Stimulated activated CD8-positive, alpha-beta memory T cell treated with anti-CD3 and anti-CD28 coated beads, Interleukin-12 subunit alpha, Interleukin-12 subunit beta, amount 100 ng/mL, for 24 hours (primary cell): ENCODE measurements around the gene HES2.
"Not testable (repeated sequence)": the region's sequence is repeated elsewhere in the genome, so short reads cannot be mapped to it uniquely, and the experiment has no call there.

Experiments used
- DNase-seq: peaks from one replicate; pipeline ENCODE4 v3.0.0-alpha.2; 2020; ENCODE audit errors: extremely low read depth

Gene HES2, protein sequence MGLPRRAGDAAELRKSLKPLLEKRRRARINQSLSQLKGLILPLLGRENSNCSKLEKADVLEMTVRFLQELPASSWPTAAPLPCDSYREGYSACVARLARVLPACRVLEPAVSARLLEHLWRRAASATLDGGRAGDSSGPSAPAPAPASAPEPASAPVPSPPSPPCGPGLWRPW

DNA sequence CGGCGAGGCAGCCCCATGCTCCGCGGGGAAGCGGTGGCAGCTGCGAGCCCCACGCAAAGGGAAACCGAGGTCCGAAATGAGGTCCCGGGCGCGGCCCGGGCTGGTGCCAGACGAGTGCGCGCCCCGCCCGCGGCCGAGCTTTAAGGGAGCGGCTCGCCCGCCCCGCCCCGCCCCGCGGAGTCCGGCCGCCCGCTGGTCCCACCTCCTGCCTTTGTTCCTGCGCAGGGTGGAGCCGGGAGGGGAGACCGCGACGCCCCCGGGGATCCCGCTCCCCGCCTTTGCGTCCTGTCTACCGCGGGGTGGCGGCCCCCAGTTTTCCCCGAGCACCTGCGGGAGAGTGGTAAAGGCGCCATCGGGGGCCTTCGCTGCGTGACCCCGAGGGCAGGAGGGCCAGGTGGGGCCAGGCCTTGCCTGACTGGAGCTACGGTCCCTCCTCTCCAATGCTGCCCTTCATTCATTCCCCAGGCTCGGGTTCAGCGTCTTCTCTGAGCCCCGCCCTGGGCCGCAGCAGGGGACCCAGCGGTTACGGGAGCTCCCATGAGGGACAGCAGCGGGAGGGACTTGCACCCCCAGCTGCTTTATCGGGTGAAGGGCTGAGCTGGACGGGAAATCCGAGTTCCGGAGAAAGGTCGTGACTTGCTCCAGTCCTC, at the start of gene HES2:
Gene HES2, minus strand, starts transcription at position 116 of the 650 bp plus-strand sequence. Its CDS starts 99 bp downstream, at position 17.
- DNase-seq = no peak

GRCh38 chr1:6468729-6469461, 49.2 kb upstream of the HES2 start:
- DNase-seq = no peak

DNA sequence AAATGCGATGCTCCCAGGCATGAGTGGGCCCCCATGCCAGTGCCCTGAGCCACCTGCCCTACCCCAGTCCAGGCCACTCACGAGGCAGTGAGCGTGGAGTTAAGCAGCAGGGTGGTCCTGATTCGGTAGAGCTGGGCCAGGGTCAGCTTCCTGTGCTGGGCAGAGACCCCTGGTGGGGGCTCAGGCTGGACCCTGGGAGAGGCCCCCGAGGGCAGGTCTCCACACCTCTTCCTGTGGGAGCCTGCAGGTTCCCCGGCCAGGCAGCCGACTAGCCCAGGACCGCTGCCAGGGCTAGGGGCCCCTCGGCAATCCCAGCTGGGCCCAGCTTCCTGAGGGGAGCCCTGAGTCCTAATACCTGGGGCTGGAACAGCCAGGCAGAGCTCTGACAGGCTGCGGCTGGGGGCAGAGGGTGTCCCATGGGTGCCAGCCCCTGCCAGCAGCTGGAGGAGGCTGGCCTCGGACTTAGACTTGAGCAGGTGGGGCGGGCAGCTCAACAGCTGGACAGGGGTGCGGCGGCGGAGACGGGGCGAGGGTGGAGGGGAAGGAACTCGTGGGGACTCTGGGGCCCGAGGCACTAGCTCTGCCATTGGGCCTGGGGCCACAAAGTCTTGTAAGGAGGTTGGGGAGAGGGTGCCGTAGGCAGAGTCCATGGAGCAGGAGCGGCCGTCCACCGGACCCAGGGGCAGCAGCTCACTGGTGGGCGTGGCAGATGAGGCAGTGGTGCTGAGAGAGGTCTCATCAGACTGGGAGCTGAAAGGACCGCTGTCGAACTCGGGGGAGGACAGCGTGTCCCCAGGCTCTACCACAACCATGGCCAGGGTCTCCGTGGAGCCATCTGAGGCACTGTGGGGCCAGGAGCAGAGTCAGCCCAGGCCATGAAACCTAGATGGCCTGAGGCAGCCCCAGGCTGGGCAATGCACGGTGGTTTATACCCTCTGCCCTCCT, 48.3 kb upstream of the HES2 start:
- DNase-seq = no peak

- no peak for DNase-seq
These were observed 47.5 kb upstream of the HES2 start for GRCh38 chr1:6467224-6467623.

DNA sequence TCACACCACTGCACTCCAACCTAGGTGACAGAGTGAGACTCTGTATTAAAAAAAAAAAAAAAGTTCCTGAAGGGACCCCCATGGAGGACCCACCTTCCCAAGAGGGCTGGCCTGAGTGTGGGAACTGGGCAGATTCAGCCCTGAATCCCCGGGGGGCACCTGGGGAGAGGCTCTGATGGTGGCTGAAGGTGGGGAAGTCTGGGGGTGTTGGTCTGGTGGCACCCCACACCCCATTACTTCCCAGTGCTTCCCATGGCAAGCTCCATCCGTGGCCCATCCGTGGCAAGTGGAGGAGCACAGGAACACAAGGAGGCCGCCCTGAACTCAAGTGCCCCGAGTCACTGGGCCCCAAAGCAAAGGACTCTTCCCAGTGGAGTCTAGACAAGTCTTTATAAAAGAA, 47.0 kb upstream of the HES2 start:
- DNase-seq = no peak

- DNase-seq = no peak
These were observed 46.3 kb upstream of the HES2 start, which contains the start of gene TNFRSF25 for GRCh38 chr1:6466023-6466422. TNFRSF25 (minus strand) TSS chr1:6466173; CDS start chr1:6466107, 66 bp downstream.

- DNase-seq = no peak
These were observed 45.8 kb upstream of the HES2 start for GRCh38 chr1:6465461-6466005.

DNA sequence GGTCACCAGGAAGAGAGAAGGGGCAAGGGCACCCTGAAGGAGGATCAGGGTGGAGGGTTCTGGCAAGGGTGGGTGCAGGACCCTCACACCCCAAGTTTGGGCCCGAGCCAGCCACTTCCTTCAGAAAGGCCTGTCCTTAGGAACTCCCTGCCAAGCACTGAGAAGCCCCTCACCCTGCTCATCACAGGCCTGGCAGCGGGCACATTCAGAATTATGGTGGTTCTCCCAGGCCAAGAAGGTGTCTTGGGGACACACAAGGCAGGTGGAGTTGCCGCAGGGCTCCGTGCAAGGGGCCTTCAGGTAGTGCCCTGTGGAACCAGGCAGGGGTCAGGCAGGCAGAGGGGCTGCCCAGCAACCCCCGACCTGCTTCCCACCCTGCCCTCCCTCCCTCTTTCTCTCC, 45.2 kb upstream of the HES2 start:
- DNase-seq = no peak

DNA sequence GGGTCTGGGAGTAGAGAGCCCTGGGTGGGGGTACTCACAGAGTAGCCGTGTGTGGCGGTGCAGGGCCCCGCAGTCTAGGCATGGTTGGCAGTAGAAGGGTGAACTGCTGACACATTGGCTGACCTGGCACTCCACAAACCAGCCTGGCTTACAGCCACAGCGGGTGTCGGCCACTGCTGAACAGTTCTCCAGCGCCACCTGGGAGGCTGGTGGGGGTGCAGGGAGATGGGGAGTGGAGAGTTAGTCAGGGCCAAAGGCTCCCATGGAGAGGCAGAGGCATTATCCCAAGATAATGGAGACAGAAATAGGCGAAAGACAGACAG, 44.8 kb upstream of the HES2 start:
- DNase-seq = no peak

- DNase-seq = no peak
These were observed 43.3 kb upstream of the HES2 start for GRCh38 chr1:6463120-6463412.

GRCh38 chr1:6462412-6463119, 42.8 kb upstream of the HES2 start:
- no peak for DNase-seq

GRCh38 chr1:6461538-6462411, 42.1 kb upstream of the HES2 start:
- DNase-seq = no peak

DNA sequence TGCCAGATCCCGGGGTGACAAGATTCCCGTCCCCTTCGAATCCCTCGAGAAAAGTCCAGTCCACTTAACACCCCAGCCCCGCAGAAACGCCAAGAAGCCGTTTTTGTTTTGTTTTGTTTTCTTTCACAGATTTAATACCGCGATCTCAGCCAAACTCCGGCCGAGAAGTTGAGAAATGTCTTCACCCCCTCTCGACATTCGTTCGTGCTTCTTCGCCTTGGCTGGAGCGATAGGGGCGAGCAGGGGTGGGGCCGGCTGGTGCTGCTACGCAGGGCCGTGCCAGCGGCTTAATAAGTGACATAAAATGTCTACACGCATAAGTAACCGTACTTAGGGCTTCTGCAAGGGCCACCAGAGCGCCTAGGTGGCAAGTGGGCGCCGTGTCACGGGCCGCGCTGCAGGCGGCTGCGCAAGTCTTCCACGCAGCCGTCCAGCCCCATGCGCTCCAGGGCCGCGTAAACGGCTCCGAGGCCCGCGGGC, 41.4 kb upstream of the HES2 start:
- DNase-seq = no peak

- peak; percentile 60 for DNase-seq
These were observed 40.8 kb upstream of the HES2 start for GRCh38 chr1:6460301-6461050.

DNA sequence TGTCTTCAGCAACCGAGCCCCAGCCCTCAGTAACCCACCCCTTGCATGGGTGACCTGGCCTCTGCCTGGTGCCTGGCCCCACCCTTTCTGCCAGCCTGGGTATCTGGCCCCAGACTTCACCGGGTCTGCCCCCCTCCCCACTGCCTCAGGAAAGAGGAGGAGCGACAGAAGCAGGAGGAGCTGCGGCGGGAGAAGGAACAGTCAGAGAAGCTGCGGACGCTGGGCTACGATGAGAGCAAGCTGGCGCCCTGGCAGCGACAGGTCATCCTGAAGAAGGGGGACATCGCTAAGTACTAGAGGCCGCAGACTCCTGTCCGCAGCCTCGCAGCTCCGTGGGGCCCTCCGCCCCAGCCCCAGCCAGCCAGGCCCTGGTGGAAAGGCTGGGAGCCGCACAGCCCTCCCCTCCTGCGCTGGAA, 40.1 kb upstream of the HES2 start:
- no peak for DNase-seq

DNA sequence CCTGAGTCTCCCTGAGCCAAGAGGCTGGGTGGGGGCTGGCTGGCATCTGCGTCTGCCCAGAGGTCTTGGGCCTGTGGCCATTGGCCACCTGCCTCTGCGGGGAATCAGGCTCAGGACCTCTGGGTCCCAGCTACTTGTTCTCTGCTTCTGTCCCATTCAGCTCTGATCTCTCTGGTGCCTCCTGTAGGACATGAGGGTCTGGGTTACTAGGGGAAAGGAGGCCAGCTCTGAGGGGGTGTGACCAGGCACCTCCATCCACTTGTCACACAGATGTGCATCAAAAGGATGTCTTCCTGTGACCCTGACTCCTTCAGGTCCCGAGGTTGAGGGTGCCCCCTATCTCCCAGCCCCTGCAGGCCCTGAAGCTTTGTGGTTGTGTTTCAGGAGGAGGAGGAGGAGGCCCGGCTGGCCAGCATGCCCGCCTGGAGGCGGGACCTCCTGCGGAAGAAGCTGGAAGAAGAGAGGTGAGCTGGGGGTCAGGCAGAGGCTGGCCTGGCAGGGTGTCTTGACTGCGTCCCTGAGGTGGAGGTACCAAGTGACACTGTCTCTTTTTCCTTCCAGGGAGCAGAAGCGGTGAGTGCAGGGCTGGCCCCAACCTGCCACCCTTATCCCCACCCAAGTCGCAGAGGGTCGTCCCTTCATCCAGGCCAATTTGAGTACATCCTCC, 37.2 kb upstream of the HES2 start:
- no peak for DNase-seq

- not testable (repeated sequence) for DNase-seq
These were observed 36.2 kb upstream of the HES2 start for GRCh38 chr1:6455752-6456520.
